Activated naive CD4-positive, alpha-beta T cell treated with anti-CD3 and anti-CD28 coated beads, Interleukin-2, amount 50 U/mL, for 16 hours (primary cell): ENCODE data around the gene RSL24D1.

ENCODE experiments used
- DNase-seq: peaks from one replicate; pipeline ENCODE4 v3.0.0-alpha.2; 2020

Gene RSL24D1

GRCh38 chr15:55196458-55197361, at the start of gene RSL24D1:
RSL24D1 (minus strand) TSS chr15:55196941; CDS start chr15:55196890, 51 bp downstream.
- peak; percentile 96 for DNase-seq

GRCh38 chr15:55245059-55245458, 48.3 kb upstream of the RSL24D1 start:
- DNase-seq = no peak

- no peak for DNase-seq
These were observed 45.1 kb upstream of the RSL24D1 start for GRCh38 chr15:55241891-55242290.

- no peak for DNase-seq
These were observed 44.4 kb upstream of the RSL24D1 start for GRCh38 chr15:55241186-55241585.

DNA sequence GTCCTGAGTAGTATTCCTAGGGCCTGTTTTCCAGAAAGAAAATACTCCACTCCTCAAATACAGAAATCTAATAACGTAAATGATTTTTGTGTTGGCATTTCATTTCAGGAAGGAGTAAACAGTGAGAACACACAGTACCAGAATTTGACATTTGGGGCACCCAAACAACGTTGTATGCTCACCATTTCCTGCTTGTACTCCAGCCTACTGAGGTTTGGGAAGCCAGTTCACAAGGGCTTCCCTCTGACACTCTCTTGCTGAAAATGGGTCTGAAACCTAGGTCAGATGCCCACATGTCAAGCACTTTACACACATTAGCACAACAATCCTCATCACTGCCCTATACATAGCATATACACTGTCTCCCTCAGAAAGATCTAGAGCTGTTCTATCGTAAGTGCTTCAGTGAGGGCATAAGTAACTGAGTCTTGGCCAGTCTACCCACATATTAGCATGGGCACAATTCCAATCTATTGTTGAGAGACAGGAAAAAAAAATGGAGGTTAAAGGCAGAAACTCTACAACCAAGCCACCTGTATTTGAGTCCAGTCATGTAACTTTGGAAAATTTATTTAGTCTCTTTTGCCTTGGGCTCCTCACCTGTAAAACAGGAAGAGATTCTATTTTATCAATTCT, 43.5 kb upstream of the RSL24D1 start:
- no peak for DNase-seq

GRCh38 chr15:55239440-55240124, 42.8 kb upstream of the RSL24D1 start:
- DNase-seq = no peak

GRCh38 chr15:55238877-55239276, 42.1 kb upstream of the RSL24D1 start:
- no peak for DNase-seq

- DNase-seq = no peak
These were observed 40.7 kb upstream of the RSL24D1 start for GRCh38 chr15:55237219-55238130.

DNA sequence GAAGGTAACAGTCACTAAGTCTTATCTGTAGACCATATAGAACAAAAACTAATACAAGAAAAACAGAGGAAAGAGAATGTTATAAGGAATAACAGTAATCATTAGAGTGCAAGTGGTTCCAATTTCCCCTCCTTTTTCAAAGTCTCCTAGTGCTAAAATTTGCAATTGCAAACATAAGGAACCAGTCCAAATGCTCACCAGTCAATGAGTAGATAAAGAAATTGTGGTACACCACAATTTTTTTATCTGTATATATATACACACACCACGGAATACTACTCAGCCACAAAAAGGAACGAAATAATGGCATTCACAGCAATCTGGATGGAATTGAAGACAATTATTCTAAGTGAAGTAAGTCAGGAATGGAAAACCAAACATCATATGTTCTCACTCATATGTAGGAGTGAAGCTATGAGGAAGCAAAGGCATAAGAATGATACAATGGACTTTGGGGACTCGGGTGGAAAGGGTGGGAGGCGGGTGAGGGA, 38.9 kb upstream of the RSL24D1 start:
- no peak for DNase-seq

DNA sequence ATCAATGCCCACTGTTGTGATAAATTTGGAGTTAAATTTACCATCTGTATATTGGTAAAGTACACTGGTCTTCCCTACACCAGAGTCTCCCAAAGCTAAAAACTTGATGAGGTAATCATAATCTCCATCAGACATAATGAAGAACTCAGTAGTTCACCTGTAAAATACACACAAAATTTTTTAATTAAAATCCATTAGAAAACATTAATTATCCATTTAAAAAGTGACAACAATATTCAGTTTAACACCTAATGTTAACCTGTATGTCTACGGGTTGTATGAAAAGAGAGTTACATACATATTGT, 38.0 kb upstream of the RSL24D1 start:
- no peak for DNase-seq

DNA sequence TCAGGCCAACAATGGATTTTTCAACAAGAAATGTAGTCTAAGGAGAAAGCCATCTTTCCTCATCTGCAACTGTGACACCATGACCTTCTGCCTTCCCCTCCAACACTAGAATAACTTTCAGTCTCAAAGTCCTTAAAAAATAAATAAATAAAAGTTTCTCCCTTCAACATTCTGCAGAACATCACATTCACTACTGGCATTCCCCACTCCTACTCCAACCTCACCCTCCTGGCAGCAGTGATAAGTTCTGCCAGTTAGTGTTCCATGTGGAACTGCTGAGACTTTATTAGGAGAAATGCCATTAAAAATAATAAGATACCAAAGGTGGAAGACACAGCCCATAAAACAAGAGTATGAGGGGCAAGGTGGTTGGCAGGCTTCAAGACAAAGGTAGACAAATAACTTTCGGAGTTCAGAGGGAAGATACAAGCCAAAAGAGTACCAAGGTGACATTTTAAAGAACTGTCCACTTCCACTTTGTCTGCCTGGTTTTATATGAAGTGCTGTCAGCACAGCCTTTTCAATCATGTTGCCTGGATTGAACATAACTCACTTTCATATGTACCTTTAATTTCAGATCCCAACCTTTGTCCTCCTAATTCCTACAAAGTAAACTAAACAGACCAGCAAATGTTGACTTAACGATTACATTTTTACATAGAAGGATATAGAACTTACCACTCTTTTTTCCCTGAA, 37.5 kb upstream of the RSL24D1 start:
- no peak for DNase-seq

DNA sequence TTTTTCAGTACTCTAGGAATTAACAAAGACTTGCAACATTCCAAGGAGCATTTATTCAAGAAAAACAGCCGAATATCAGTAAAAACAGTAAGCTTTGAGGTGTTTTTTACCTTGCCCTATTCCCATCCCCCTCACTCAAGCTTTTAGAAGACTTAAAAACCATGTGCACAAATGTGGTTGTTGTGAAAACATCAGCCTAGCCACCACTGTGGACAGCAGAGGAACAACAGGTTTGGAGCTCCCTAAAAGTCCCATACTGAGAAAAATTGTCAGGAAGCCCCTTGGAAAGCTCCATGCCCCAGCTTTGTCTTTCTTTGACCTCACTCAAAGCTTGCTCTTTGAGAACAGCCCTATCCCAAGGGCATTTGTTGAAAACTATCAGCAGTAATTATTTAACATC, 34.7 kb upstream of the RSL24D1 start:
- DNase-seq = no peak

DNA sequence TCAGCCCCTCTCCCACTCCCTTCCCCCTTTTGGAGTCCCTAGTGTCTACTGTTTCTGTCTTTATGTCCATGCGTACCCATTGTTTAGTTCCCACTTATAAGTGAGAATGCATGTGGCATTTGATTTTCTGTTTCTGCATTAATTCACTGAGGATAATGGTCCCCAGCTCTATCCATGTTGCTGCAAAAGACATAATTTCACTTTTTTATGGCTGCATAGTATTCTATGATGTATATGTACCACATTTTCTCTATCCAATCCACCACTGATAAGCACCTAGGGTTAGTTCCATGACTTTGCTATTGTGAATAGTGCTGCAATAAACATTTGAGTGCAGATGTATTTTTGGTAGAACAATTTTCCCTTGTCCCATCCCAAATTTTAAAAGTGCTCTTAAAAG, 34.2 kb upstream of the RSL24D1 start:
- no peak for DNase-seq

DNA sequence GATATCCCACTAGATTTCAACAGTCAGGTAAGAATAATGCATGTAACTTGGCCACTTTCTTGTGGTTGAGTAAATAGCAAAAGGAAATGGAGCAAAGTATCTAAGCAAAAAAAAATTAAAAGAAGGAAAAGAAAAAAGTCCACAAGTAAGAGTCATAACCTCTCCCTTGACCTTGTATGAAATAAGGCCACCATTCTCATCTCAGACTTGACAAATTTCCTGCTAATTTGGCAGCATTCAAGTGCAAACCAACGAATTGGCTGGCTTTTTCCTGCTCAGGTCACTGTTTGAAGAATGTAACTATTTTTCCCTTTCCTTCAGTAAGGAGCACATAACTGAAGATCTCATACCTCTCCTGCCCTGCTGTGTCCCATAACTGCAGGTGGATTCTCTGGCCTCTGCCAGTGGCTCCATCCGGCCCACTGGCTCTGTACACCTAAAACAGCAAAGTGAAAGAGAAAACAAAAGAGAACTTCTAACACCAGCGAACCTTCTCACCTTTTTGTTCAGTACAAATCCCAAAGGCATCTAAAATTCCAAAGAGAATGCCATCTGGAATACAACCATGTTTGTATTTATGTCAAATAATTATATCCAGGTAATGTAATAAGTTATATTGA, 33.4 kb upstream of the RSL24D1 start:
- DNase-seq = no peak

GRCh38 chr15:55226127-55226526, 29.4 kb upstream of the RSL24D1 start:
- DNase-seq = no peak

GRCh38 chr15:55224892-55225291, 28.2 kb upstream of the RSL24D1 start:
- DNase-seq = no peak

DNA sequence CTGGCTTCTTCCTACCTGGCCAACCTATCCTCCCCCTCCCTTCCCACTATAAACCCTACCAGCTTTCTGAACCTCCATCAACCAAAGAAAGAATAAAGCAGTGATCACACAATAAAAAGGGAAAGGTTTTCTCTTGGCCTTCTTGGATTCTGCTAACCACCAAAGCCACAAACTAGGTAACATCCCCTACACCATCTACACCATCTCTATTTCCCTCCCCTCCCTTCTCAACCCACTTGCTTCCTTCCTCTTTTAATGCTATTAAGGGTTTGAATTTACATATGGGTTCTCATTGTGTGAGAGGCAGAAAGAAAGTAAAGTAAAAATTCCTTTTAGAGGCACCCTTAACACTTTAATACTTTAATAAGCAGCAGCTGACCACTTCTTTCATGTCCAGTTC, 25.8 kb upstream of the RSL24D1 start:
- no peak for DNase-seq

GRCh38 chr15:55221090-55222011, 24.6 kb upstream of the RSL24D1 start:
- no peak for DNase-seq

GRCh38 chr15:55220606-55221005, 23.9 kb upstream of the RSL24D1 start:
- no peak for DNase-seq

- no peak for DNase-seq
These were observed 21.3 kb upstream of the RSL24D1 start for GRCh38 chr15:55218056-55218455.
